HEK293 (cell line): ENCODE measurements around the gene BCAS3.

ENCODE experiments used
- CTCF ChIA-PET: fragments of 350-600 bp; formaldehyde crosslinking; extraction: SDS; loops from one replicate; lab custom pipeline; 2021; ENCODE audit warnings: antibody characterized with exemption; lab: Yijun Ruan, JAX
- POLR2A ChIA-PET: fragments of 300-600 bp; formaldehyde crosslinking; extraction: SDS; loops from one replicate; lab custom pipeline; 2020; ENCODE audit warnings: antibody characterized with exemption, inconsistent platforms; lab: Yijun Ruan, JAX
- H3K27ac ChIP-seq: fragments of 200-500 bp; sonication (Bioruptor generic); 2 replicates; pipeline ENCODE4 v1.5.1; 2014; ENCODE audit warnings: low read depth, low read length, control low read depth, inconsistent platforms; ENCODE audit errors: extremely low read depth
- H3K36me3 ChIP-seq, 2 experiments: fragments of 200-500 bp in 1 of 2; sonication (Bioruptor generic) in 1 of 2; 1 replicate in 1 of 2; 2 replicates in 1 of 2; pipeline ENCODE4 v1.5.1; 2014 to 2017; ENCODE audit warnings: inconsistent platforms in 2 of 2, low read length in 2 of 2; ENCODE audit not compliant: control insufficient read depth in 2 of 2, insufficient read depth in 1 of 2
- H3K4me1 ChIP-seq: fragments of 200-500 bp; sonication (Bioruptor generic); 2 replicates; pipeline ENCODE4 v1.5.1; 2014; ENCODE audit warnings: mild to moderate bottlenecking, low read length, inconsistent platforms; ENCODE audit not compliant: control insufficient read depth, insufficient read depth
- H3K4me3 ChIP-seq: 2 replicates; pipeline ENCODE4 v1.5.1; 2011; ENCODE audit warnings: low read depth, mild to moderate bottlenecking, control low read depth, low read length, moderate library complexity
- H3K9me3 ChIP-seq: fragments of 200-500 bp; sonication (Bioruptor generic); 2 replicates; pipeline ENCODE4 v1.5.1; 2014; ENCODE audit warnings: low read depth, low read length, inconsistent platforms; ENCODE audit not compliant: control insufficient read depth, insufficient read depth
- AEBP2 ChIP-seq: fragments of 450-650 bp; formaldehyde crosslinking; IDR thresholded peaks from 2 replicates; pipeline ENCODE4 v1.5.1; 2016; ENCODE audit warnings: missing biosample characterization, missing genetic modification characterization, borderline replicate concordance
- KLF10 ChIP-seq: fragments of 450-650 bp; IDR thresholded peaks from 2 replicates; pipeline ENCODE4 v1.5.1; 2018; ENCODE audit warnings: missing biosample characterization, mild to moderate bottlenecking, missing genetic modification characterization
- MEIS1 ChIP-seq: sonication (generic); formaldehyde crosslinking; IDR thresholded peaks from 2 replicates; pipeline ENCODE4 v1.8.1; 2022; ENCODE audit warnings: missing genetic modification reagents, mild to moderate bottlenecking, borderline replicate concordance
- ZBTB44 ChIP-seq: fragments of 450-650 bp; IDR thresholded peaks from 2 replicates; pipeline ENCODE4 v1.5.1; 2018; ENCODE audit warnings: missing biosample characterization, mild to moderate bottlenecking, missing genetic modification characterization
- ZIC2 ChIP-seq: fragments of 450-650 bp; formaldehyde crosslinking; IDR thresholded peaks from 2 replicates; pipeline ENCODE4 v1.5.1; 2016; ENCODE audit warnings: missing biosample characterization, missing genetic modification characterization
- ZNF174 ChIP-seq: fragments of 450-650 bp; formaldehyde crosslinking; IDR thresholded peaks from 2 replicates; pipeline ENCODE4 v1.5.0; 2017; ENCODE audit warnings: missing biosample characterization, mild to moderate bottlenecking, missing genetic modification characterization
- ZNF19 ChIP-seq: fragments of 450-650 bp; formaldehyde crosslinking; IDR thresholded peaks from 2 replicates; pipeline ENCODE4; 2016; ENCODE audit warnings: missing biosample characterization, missing genetic modification characterization, low read depth
- ZNF518A ChIP-seq: fragments of 450-650 bp; formaldehyde crosslinking; conservative IDR thresholded peaks from 2 replicates; pipeline ENCODE4 v1.5.1; 2016; ENCODE audit warnings: low read depth, missing biosample characterization, missing genetic modification characterization
- ZNF544 ChIP-seq: fragments of 450-650 bp; formaldehyde crosslinking; IDR thresholded peaks from 2 replicates; pipeline ENCODE4 v1.5.0; 2017; ENCODE audit warnings: missing biosample characterization, missing genetic modification characterization
- ZNF548 ChIP-seq: fragments of 450-650 bp; formaldehyde crosslinking; IDR thresholded peaks from 2 replicates; pipeline ENCODE4 v1.5.1; 2016; ENCODE audit warnings: missing biosample characterization, missing genetic modification characterization
- ZNF623 ChIP-seq: fragments of 450-650 bp; formaldehyde crosslinking; IDR thresholded peaks from 2 replicates; pipeline ENCODE4 v1.5.1; 2016; ENCODE audit warnings: missing biosample characterization, missing genetic modification characterization
- ZNF624 ChIP-seq: fragments of 450-650 bp; formaldehyde crosslinking; IDR thresholded peaks from 2 replicates; pipeline ENCODE4 v1.5.1; 2017; ENCODE audit warnings: missing biosample characterization, missing genetic modification characterization
- ZNF776 ChIP-seq: fragments of 450-650 bp; formaldehyde crosslinking; IDR thresholded peaks from 2 replicates; pipeline ENCODE4 v1.5.0; 2017; ENCODE audit warnings: missing biosample characterization, missing genetic modification characterization, borderline replicate concordance
- ZSCAN16 ChIP-seq: fragments of 450-650 bp; formaldehyde crosslinking; IDR thresholded peaks from 2 replicates; pipeline ENCODE4 v1.5.1; 2016; ENCODE audit warnings: missing biosample characterization, missing genetic modification characterization
- ZXDB ChIP-seq: fragments of 450-650 bp; formaldehyde crosslinking; IDR thresholded peaks from 2 replicates; pipeline ENCODE4 v1.5.1; 2016; ENCODE audit warnings: missing biosample characterization, missing genetic modification characterization
- TF ChIP-seq, protein P1 (sequence below): fragments of 450-650 bp; formaldehyde crosslinking; IDR thresholded peaks from 2 replicates; pipeline ENCODE4 v1.5.1; 2017; ENCODE audit warnings: missing biosample characterization, missing genetic modification characterization
- TF ChIP-seq, protein P2 (sequence below): fragments of 450-650 bp; formaldehyde crosslinking; IDR thresholded peaks from 2 replicates; pipeline ENCODE4 v1.5.1; 2016; ENCODE audit warnings: missing biosample characterization, missing genetic modification characterization
- TF ChIP-seq, protein P3 (sequence below): fragments of 450-650 bp; formaldehyde crosslinking; conservative IDR thresholded peaks from 2 replicates; pipeline ENCODE4 v1.5.1; 2016; ENCODE audit warnings: low read depth, missing biosample characterization, missing genetic modification characterization

The BCAS3 gene

DNA sequence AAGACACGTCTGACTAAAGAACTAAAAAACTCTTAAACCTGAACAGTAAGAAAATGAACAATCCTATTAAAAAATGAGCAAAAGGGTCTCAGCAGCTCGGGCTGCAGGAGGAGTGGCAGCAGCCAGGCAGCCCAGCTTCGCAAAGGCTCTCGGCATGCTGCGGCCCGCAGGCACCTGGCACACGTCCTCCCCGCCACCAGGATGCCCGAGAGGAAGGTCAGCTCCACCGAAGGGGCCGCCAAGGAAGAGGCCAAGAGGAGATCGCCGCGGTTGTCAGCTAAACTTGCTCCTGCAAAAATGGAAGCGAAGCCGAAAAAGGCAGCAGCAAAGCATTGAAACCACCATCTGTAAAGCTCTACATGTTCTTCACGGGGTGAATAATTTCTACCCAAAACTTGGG is 173.5 kb downstream of the BCAS3 start:
- TF ChIP-seq, protein P1, sequence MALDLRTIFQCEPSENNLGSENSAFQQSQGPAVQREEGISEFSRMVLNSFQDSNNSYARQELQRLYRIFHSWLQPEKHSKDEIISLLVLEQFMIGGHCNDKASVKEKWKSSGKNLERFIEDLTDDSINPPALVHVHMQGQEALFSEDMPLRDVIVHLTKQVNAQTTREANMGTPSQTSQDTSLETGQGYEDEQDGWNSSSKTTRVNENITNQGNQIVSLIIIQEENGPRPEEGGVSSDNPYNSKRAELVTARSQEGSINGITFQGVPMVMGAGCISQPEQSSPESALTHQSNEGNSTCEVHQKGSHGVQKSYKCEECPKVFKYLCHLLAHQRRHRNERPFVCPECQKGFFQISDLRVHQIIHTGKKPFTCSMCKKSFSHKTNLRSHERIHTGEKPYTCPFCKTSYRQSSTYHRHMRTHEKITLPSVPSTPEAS = no peak
- TF ChIP-seq ZNF776 (tag by site-specific recombination) = no peak
- TF ChIP-seq ZNF623 (tag by site-specific recombination) = no peak
- TF ChIP-seq ZIC2 (tag by site-specific recombination) = no peak
- TF ChIP-seq, protein P2, sequence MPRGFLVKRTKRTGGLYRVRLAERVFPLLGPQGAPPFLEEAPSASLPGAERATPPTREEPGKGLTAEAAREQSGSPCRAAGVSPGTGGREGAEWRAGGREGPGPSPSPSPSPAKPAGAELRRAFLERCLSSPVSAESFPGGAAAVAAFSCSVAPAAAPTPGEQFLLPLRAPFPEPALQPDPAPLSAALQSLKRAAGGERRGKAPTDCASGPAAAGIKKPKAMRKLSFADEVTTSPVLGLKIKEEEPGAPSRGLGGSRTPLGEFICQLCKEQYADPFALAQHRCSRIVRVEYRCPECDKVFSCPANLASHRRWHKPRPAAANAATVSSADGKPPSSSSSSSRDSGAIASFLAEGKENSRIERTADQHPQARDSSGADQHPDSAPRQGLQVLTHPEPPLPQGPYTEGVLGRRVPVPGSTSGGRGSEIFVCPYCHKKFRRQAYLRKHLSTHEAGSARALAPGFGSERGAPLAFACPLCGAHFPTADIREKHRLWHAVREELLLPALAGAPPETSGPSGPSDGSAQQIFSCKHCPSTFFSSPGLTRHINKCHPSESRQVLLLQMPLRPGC = no peak
- TF ChIP-seq ZNF624 (tag by site-specific recombination) = no peak
- no peak for TF ChIP-seq KLF10 (tag by site-specific recombination)
- no peak for TF ChIP-seq ZXDB (tag by site-specific recombination)
- no peak for TF ChIP-seq ZNF174
- TF ChIP-seq ZSCAN16 (tag by site-specific recombination) = no peak
- TF ChIP-seq ZNF548 = no peak
- no peak for TF ChIP-seq ZNF544 (tag by site-specific recombination)
- TF ChIP-seq ZNF518A (tag by site-specific recombination) = no peak
- Histone ChIP-seq H3K36me3 (no peaks in the 10 kb centered on the region), H3K4me3 (no peak overlapping the region), H3K9me3 (no peaks in the 10 kb centered on the region), H3K27ac (no peak overlapping the region), H3K4me1 (no peaks in the 10 kb centered on the region)
- CTCF ChIA-PET = no interaction called here
- POLR2A ChIA-PET = no interaction called here

- Histone ChIP-seq H3K4me1 (no peaks in the 10 kb centered on the region), H3K4me3 (no peak overlapping the region), H3K9me3 (no peaks in the 10 kb centered on the region), H3K27ac (no peak overlapping the region), H3K36me3 (no peaks in the 10 kb centered on the region)
- ChIA-PET POLR2A (no interaction called here), CTCF (interaction anchor here (0.7 to 1.1 kb wide), 2 partner anchors 48 to 137 kb away, joined by 3 read pairs; no protein-coding TSS in a partner anchor)
- TF ChIP-seq ZNF19 (tag by site-specific recombination) (no peak), AEBP2 (no peak), MEIS1 (CRISPR knock-in tag) (no peak), ZBTB44 (tag by site-specific recombination) (no peak)
- TF ChIP-seq, protein P3, sequence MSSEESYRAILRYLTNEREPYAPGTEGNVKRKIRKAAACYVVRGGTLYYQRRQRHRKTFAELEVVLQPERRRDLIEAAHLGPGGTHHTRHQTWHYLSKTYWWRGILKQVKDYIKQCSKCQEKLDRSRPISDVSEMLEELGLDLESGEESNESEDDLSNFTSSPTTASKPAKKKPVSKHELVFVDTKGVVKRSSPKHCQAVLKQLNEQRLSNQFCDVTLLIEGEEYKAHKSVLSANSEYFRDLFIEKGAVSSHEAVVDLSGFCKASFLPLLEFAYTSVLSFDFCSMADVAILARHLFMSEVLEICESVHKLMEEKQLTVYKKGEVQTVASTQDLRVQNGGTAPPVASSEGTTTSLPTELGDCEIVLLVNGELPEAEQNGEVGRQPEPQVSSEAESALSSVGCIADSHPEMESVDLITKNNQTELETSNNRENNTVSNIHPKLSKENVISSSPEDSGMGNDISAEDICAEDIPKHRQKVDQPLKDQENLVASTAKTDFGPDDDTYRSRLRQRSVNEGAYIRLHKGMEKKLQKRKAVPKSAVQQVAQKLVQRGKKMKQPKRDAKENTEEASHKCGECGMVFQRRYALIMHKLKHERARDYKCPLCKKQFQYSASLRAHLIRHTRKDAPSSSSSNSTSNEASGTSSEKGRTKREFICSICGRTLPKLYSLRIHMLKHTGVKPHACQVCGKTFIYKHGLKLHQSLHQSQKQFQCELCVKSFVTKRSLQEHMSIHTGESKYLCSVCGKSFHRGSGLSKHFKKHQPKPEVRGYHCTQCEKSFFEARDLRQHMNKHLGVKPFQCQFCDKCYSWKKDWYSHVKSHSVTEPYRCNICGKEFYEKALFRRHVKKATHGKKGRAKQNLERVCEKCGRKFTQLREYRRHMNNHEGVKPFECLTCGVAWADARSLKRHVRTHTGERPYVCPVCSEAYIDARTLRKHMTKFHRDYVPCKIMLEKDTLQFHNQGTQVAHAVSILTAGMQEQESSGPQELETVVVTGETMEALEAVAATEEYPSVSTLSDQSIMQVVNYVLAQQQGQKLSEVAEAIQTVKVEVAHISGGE = no peak
Measured at GRCh38 chr17:60857556-60858080, 180.0 kb downstream of the BCAS3 start.
